HepG2 (cell line): ENCODE measurements around the gene PIGC. TPM values are rescaled to one million over a fixed set of nuclear protein-coding genes. Genes with fewer than 3 reads are reported as not detected.
"Not testable (repeated sequence)": the region's sequence is repeated elsewhere in the genome, so short reads cannot be mapped to it uniquely, and the experiment has no call there.

ENCODE experiments used
- ATAC-seq: fragments of 200-7000 bp; cut with Tn5 transposase; 3 replicates; pipeline ENCODE4 v1.9.1; 2020; ENCODE audit warnings: mild to moderate bottlenecking, moderate library complexity
- BruUV-seq: library from RNA; stranded (reverse); fragments of 400-500 nt; replicated peaks from 2 replicates; lab custom pipeline; 2021; lab: Mats Ljungman, UMichigan
- CTCF ChIA-PET: fragments of 300-600 bp; formaldehyde crosslinking; extraction: SDS; loops from one replicate; lab custom pipeline; 2021; ENCODE audit warnings: low total read pairs, inconsistent platforms, low intra/inter-chr PET ratio; lab: Yijun Ruan, JAX
- POLR2A ChIA-PET: fragments of 350-600 bp; sonication (Branson Sonifier 250); formaldehyde crosslinking; loops from one replicate; lab custom pipeline; 2020; ENCODE audit warnings: antibody characterized with exemption, inconsistent platforms; lab: Yijun Ruan, JAX
- DNase-seq: peaks from one replicate; pipeline ENCODE4 v3.0.0-alpha.2; 2015; ENCODE audit warnings: low spot score
- FAIRE-seq: peaks from 3 replicates; lab custom pipeline; 2011; peaks lifted over from hg19 to GRCh38; lab: Jason Lieb, UNC
- H2AFZ ChIP-seq: one replicate; pipeline ENCODE4 v1.6.1; 2011; ENCODE audit warnings: low read length, inconsistent platforms
- H3K27ac ChIP-seq: fragments of 300-600 bp; 3 replicates; pipeline ENCODE4 v1.8.0; 2011; ENCODE audit warnings: mixed run types, mild to moderate bottlenecking, mixed read lengths, low read length, inconsistent platforms; ENCODE audit not compliant: insufficient read depth; ENCODE audit errors: extremely low read length
- H3K27me3 ChIP-seq, 2 experiments: fragments of 200-600 bp in 1 of 2; 2 replicates in 1 of 2; 3 replicates in 1 of 2; pipeline versions ENCODE4 v1.6.0 to v1.8.0; 2011; ENCODE audit warnings: low read length in 2 of 2, mild to moderate bottlenecking in 2 of 2, moderate library complexity in 2 of 2, inconsistent platforms in 1 of 2; ENCODE audit not compliant: insufficient read depth in 2 of 2, control insufficient read depth in 1 of 2
- H3K36me3 ChIP-seq, 2 experiments: fragments of 200-600 bp in 1 of 2; replicated peaks in 1 of 2; 2 replicates in 1 of 2; 3 replicates in 1 of 2; pipeline versions ENCODE4 v1.5.1 to v1.8.0; 2011; ENCODE audit warnings: low read length in 2 of 2, inconsistent platforms in 1 of 2; ENCODE audit not compliant: insufficient read depth in 2 of 2, control insufficient read depth in 1 of 2
- H3K4me1 ChIP-seq: 2 replicates; pipeline ENCODE4 v1.5.1; 2012; ENCODE audit warnings: low read length, inconsistent platforms; ENCODE audit not compliant: insufficient read depth
- H3K4me2 ChIP-seq: 2 replicates; pipeline ENCODE4 v1.6.0; 2011; ENCODE audit warnings: low read depth, low read length, inconsistent platforms
- H3K4me3 ChIP-seq, 3 experiments: fragments of 200-600 bp in 1 of 3; sonication (generic), shearing (Covaris generic) in 1 of 3; replicated peaks in 1 of 3; 2 replicates each; pipeline ENCODE4 v1.5.1; 2011 to 2016; ENCODE audit warnings: low read length in 3 of 3, inconsistent platforms in 2 of 3, low read depth in 2 of 3, mild to moderate bottlenecking in 2 of 3, control low read depth in 1 of 3, mixed read lengths in 1 of 3; ENCODE audit not compliant: insufficient read depth in 1 of 3
- H3K79me2 ChIP-seq: one replicate; pipeline ENCODE4 v1.6.1; 2011; ENCODE audit warnings: low read length, inconsistent platforms; ENCODE audit not compliant: insufficient read depth
- H3K9ac ChIP-seq: 2 replicates; pipeline ENCODE4 v1.6.0; 2011; ENCODE audit warnings: mild to moderate bottlenecking, low read depth, low read length, inconsistent platforms; ENCODE audit not compliant: insufficient read depth
- H3K9me3 ChIP-seq: 2 replicates; pipeline ENCODE4 v1.5.1; 2012; ENCODE audit warnings: mild to moderate bottlenecking, low read length
- H4K20me1 ChIP-seq: 2 replicates; pipeline ENCODE4 v1.6.0; 2011; ENCODE audit warnings: inconsistent platforms, mild to moderate bottlenecking, low read length, moderate library complexity; ENCODE audit not compliant: insufficient read depth
- TAF15 ChIP-seq: fragments of 200-400 bp; formaldehyde crosslinking; IDR thresholded peaks from one replicate; pipeline ENCODE4 v1.6.1; 2018; ENCODE audit warnings: mild to moderate bottlenecking, low read depth, low read length; ENCODE audit not compliant: poor library complexity, severe bottlenecking
- ZNF253 ChIP-seq: sonication (generic); formaldehyde crosslinking; IDR thresholded peaks from 2 replicates; pipeline ENCODE4 v1.8.0; 2022; ENCODE audit warnings: mild to moderate bottlenecking, missing genetic modification reagents, borderline replicate concordance
- ZNF292 ChIP-seq: sonication (generic); formaldehyde crosslinking; IDR thresholded peaks from 2 replicates; pipeline ENCODE4 v1.8.1; 2022; ENCODE audit warnings: mild to moderate bottlenecking, low read depth, missing genetic modification reagents, borderline replicate concordance
- ZNF720 ChIP-seq: sonication (generic); formaldehyde crosslinking; IDR thresholded peaks from 2 replicates; pipeline ENCODE4 v1.4.0; 2020; ENCODE audit warnings: missing genetic modification reagents
- WGBS: methylation state at CpG from one replicate; pipeline ENCODE4 v1.1.6; 2017; ENCODE audit warnings: low lambda C conversion rate; 5-methylcytosine and 5-hydroxymethylcytosine counted together
- in situ Hi-C: cut with HindIII; loops from 2 replicates; pipeline ENCODE4 v1.10.0; 2017; ENCODE audit warnings: low pct_unique_long_range_greater_than_20kb; ENCODE audit not compliant: extremely low pct_ligation_motif_present
- intact Hi-C: fragments of 100-400 bp; cut with micrococcal nuclease; formaldehyde crosslinking; loops from one replicate; pipeline ENCODE4 v1.10.0; 2022; ENCODE audit not compliant: unreplicated experiment
- polyA plus RNA-seq, 8 experiments: library from polyadenylated mRNA; depleted of rRNA in 3 of 8; stranded (reverse) in 7 of 8; unstranded in 1 of 8; fragments of >200 nt; fragmentation: Illumina TruSeq in 4 of 8; extraction: Trizol in 4 of 8; gene quantifications; 2 replicates each; pipeline versions ENCODE4 v1.2.1 to v1.2.3, GENCODE V29; 2011 to 2016; ENCODE audit warnings: low read depth in 4 of 8, missing spikeins in 1 of 8, mixed read lengths in 1 of 8; ENCODE audit not compliant: insufficient read depth in 1 of 8
- total RNA-seq, 5 experiments: library from RNA; depleted of rRNA; stranded (reverse); fragments of >200 nt; fragmentation: Illumina TruSeq; extraction: Trizol; gene quantifications; 2 replicates each; pipeline ENCODE4 v1.2.3, GENCODE V29; 2016; ENCODE audit warnings: low read depth in 1 of 5
- TF ChIP-seq, protein P1 (sequence below): sonication (generic); formaldehyde crosslinking; IDR thresholded peaks from 2 replicates; pipeline ENCODE4 v1.4.0; 2020; ENCODE audit warnings: mild to moderate bottlenecking, missing genetic modification reagents
- TF ChIP-seq, protein P2 (sequence below): sonication (generic); formaldehyde crosslinking; IDR thresholded peaks from 2 replicates; pipeline ENCODE4 v1.5.1; 2020; ENCODE audit warnings: mild to moderate bottlenecking, missing genetic modification reagents

The PIGC gene
- total and polyA plus RNA-seq, 2 of the 13 experiments (the other 11 are each of a cell fraction or from before 2014, with no cell fraction given): 26.7 to 29.5 TPM

DNA sequence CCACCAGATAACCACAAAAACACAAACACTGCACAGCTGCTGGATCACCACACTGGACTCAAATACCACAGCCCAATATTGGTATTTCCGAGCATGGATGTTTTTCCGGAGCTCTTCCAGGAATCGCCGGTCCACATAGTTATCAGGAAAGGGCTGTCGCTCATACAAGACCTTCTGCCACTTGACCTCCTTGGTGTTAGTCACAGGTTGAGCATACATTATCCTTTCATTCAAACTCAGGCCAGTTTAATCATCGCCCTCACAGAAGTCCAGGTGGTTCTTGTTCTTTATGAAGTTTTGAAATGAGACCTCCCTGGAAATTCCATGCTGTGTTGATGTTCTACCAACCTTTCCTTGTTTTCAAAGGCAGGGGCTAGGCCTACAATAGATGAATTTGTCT, 1.5 kb downstream of the PIGC start (continued):
- TF ChIP-seq, protein P1, sequence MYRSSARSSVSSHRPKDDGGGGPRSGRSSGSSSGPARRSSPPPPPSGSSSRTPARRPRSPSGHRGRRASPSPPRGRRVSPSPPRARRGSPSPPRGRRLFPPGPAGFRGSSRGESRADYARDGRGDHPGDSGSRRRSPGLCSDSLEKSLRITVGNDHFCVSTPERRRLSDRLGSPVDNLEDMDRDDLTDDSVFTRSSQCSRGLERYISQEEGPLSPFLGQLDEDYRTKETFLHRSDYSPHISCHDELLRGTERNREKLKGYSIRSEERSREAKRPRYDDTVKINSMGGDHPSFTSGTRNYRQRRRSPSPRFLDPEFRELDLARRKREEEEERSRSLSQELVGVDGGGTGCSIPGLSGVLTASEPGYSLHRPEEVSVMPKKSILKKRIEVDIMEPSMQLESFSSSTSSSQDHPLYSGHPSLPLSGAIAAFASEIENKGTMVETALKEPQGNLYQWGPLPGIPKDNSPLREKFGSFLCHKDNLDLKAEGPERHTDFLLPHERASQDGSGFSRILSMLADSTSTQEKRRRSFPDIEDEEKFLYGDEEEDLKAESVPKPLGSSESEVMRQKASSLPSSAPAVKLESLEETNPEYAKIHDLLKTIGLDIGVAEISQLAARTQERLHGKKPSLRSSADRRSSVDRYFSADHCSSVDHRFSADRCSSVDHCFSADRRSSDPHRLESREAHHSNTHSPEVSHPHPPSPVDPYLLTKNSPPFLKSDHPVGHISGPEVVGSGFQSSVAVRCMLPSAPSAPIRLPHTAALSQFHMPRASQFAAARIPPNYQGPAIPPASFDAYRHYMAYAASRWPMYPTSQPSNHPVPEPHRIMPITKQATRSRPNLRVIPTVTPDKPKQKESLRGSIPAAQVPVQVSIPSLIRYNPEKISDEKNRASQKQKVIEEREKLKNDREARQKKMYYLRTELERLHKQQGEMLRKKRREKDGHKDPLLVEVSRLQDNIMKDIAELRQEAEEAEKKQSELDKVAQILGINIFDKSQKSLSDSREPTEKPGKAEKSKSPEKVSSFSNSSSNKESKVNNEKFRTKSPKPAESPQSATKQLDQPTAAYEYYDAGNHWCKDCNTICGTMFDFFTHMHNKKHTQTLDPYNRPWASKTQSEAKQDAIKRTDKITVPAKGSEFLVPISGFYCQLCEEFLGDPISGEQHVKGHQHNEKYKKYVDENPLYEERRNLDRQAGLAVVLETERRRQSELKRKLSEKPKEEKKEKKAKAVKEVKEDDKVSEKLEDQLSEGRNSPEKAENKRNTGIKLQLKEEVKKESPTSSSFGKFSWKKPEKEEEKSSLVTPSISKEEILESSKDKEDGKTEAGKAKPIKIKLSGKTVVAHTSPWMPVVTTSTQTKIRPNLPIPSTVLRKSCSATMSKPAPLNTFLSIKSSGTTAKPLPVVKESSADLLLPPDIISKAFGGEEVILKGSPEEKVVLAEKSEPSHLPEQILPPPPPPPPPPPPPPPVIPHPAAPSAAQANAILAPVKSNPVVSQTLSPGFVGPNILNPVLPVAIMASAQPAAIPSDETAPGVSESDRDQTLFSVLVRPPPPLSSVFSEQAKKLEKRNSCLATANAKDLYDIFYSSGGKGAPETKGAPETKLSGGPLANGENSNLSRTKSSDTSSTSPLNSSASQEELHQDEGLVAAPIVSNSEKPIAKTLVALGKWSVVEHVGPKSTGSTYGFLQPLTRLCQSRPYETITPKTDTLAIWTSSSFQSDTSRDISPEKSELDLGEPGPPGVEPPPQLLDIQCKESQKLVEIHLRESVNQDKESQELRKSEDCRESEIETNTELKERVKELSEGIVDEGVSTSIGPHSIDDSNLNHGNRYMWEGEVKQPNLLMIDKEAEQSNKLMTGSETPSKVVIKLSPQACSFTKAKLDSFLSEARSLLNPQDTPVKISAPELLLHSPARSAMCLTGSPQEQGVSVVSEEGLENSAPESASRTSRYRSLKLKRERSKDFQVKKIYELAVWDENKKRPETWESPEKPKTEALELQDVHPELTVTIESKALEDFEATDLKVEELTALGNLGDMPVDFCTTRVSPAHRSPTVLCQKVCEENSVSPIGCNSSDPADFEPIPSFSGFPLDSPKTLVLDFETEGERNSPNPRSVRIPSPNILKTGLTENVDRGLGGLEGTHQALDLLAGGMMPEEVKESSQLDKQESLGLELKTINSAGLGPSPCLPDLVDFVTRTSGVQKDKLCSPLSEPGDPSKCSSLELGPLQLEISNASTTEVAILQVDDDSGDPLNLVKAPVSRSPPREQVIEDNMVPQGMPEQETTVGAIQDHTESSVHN (CRISPR knock-in tag): no peak
- TF ChIP-seq ZNF253 (CRISPR knock-in tag) (no peak), ZNF720 (CRISPR knock-in tag) (no peak), ZNF292 (CRISPR knock-in tag) (no peak), TAF15 (no peak)
- TF ChIP-seq, protein P2, sequence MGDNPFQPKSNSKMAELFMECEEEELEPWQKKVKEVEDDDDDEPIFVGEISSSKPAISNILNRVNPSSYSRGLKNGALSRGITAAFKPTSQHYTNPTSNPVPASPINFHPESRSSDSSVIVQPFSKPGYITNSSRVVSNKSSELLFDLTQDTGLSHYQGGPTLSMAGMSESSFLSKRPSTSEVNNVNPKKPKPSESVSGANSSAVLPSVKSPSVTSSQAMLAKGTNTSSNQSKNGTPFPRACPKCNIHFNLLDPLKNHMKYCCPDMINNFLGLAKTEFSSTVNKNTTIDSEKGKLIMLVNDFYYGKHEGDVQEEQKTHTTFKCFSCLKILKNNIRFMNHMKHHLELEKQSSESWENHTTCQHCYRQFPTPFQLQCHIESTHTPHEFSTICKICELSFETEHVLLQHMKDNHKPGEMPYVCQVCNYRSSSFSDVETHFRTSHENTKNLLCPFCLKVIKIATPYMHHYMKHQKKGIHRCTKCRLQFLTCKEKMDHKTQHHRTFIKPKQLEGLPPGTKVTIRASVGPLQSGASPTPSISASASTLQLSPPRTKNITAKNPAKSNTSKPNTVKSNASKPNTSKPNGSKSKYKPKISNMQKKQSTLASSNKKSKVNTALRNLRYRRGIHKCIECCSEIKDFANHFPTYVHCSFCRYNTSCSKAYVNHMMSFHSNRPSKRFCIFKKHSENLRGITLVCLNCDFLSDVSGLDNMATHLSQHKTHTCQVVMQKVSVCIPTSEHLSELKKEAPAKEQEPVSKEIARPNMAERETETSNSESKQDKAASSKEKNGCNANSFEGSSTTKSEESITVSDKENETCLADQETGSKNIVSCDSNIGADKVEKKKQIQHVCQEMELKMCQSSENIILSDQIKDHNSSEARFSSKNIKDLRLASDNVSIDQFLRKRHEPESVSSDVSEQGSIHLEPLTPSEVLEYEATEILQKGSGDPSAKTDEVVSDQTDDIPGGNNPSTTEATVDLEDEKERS (CRISPR knock-in tag): no peak

DNA sequence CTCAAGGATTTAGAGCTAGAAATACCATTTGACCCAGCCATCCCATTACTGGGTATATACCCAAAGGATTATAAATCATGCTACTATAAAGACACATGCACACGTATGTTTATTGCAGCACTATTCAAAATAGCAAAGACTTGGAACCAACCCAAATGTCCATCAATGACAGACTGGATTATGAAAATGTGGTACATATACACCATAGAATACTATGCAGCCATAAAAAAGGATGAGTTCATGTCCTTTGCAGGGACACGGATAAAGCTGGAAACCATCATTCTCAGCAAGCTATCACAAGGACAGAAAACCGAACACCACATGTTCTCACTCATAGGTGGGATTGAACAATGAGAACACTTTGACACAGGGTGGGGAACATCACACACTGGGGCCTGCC, 6.7 kb downstream of the PIGC start:
- H3K4me1 ChIP-seq: peaks cover 13% of the 10 kb centered on the region
- H3K9ac ChIP-seq, intact Hi-C loops, H3K4me3 ChIP-seq, POLR2A ChIA-PET, FAIRE-seq, DNase-seq, H3K27me3 ChIP-seq, CTCF ChIA-PET, in situ Hi-C loops, H3K9me3 ChIP-seq, H3K4me2 ChIP-seq, ATAC-seq, H3K27ac ChIP-seq, H4K20me1 ChIP-seq, H2AFZ ChIP-seq, H3K36me3 ChIP-seq, H3K79me2 ChIP-seq, BruUV-seq: not testable (repeated sequence)
- WGBS: 96% methylated on average over 3 of the region's 3 CpGs
